Right cardiac atrium (tissue), 5 donors: ENCODE results near the gene FUT7. TPM values are rescaled to one million over a fixed set of nuclear protein-coding genes. Genes with fewer than 3 reads are reported as not detected.
A peak's percentile ranks its signal among the peaks of the same experiment; 100 is the strongest.

Experiments
- ATAC-seq, 2 donors: fragments of 200-7000 bp; cut with Tn5 transposase; one replicate each; pipeline versions ENCODE4 v1.8.0 to v1.9.1; 2020; ENCODE audit warnings: moderate library complexity in 2 of 2, mild to moderate bottlenecking in 1 of 2
- DNase-seq, 3 donors: peaks; one replicate each; pipeline ENCODE4 v3.0.0-alpha.2; 2020
- H3K27ac ChIP-seq: one replicate; pipeline ENCODE4 v1.5.1; 2013; ENCODE audit warnings: mild to moderate bottlenecking, low read length, control low read depth, moderate library complexity
- H3K27me3 ChIP-seq: one replicate; pipeline ENCODE4 v1.6.1; 2013; ENCODE audit not compliant: control insufficient read depth, insufficient read depth
- H3K4me1 ChIP-seq: one replicate; pipeline ENCODE4 v1.6.1; 2013; ENCODE audit warnings: low read length; ENCODE audit not compliant: control insufficient read depth, insufficient read depth
- H3K4me3 ChIP-seq: one replicate; pipeline ENCODE4 v1.5.1; 2013; ENCODE audit warnings: low read length, control low read depth
- H3K9me3 ChIP-seq: one replicate; pipeline ENCODE4 v1.6.1; 2013; ENCODE audit warnings: low read length; ENCODE audit not compliant: control insufficient read depth
- WGBS: extraction: QIAGEN DNeasy Blood & Tissue Kit; methylation state at CpG from one replicate; pipeline ENCODE4 v1.1.7; 2013; 5-methylcytosine and 5-hydroxymethylcytosine counted together
- intact Hi-C, 4 donors: fragments of 100-400 bp; cut with DNase I; formaldehyde crosslinking; loops; one replicate each; pipeline versions ENCODE4 v1.11.0 to v1.14.0; 2022 to 2023
- polyA plus RNA-seq: library from polyadenylated mRNA; stranded (reverse); fragments of 200-250 nt; gene quantifications from one replicate; pipeline ENCODE4 v1.2.3, GENCODE V29; 2013
- total RNA-seq, 4 donors: library from RNA; stranded (reverse); fragmentation: NEBNext Ultra II Directional; extraction: Animal tissue kit (Norgen Biotek cat#: 25700); gene quantifications; one replicate each; pipeline ENCODE4 v1.2.1, GENCODE V29; 2021
- donor health status: healthy with polysubstance abuse.
- donor health status: DM: no; HTN: yes; CAD: no.
- donor health status: DM: no; HTN: no; CAD: no.
- donor health status: DM: no; HTN: yes; CAD: no; lungs with severe emphysema.
- donor health status: DM: yes; HTN: yes; CAD: no.

FUT7 gene
- total and polyA plus RNA-seq, 5 donors, result 0.07 to 0.24 (median 0.14) TPM; not detected in 1

GRCh38 chr9:136984464-136985026 is 47.3 kb downstream of the FUT7 start:
- Histone ChIP-seq H3K4me1 (no peaks in the 10 kb centered on the region), H3K9me3 (no peaks in the 10 kb centered on the region), H3K27ac (no peak overlapping the region), H3K4me3 (no peak overlapping the region), H3K27me3 (no peaks in the 10 kb centered on the region)
- 58% methylated on average over 29 of the region's 29 CpGs for WGBS
- intact Hi-C loops, result loop anchor here in 2 of 4 donors (5.0 kb wide), 2 partner anchors 37 to 137 kb away; partner anchors contain the start of genes C8G (in 1 of the 2) and PHPT1 (in 1 of the 2)
- ATAC-seq (no peak), DNase-seq (peak in 1 of 3 donors; percentile 59)

GRCh38 chr9:136983656-136984314 is 48.1 kb downstream of the FUT7 start:
- Histone ChIP-seq H3K4me1 (no peaks in the 10 kb centered on the region), H3K27me3 (no peaks in the 10 kb centered on the region), H3K4me3 (no peak overlapping the region), H3K9me3 (no peaks in the 10 kb centered on the region), H3K27ac (peak overlapping the region; percentile 24)
- ATAC-seq (no peak), DNase-seq (peak in 2 of 3 donors; percentile 45 to 61)
- intact Hi-C loops, result loop anchor here in 1 of 4 donors (5.0 kb wide), 1 partner anchor 36 kb away; the partner anchor contains the start of gene C8G
- WGBS, result 75% methylated on average over 11 of the region's 11 CpGs

GRCh38 chr9:136983167-136983566 is 48.7 kb downstream of the FUT7 start:
- intact Hi-C loops, result loop anchor here in 1 of 4 donors (5.0 kb wide), 1 partner anchor 36 kb away; the partner anchor contains the start of gene C8G
- peak in 2 of 3 donors; percentile 36 to 61 for DNase-seq
- Histone ChIP-seq H3K27ac (peak overlapping the region; percentile 24), H3K27me3 (no peaks in the 10 kb centered on the region), H3K4me1 (no peaks in the 10 kb centered on the region), H3K9me3 (no peaks in the 10 kb centered on the region), H3K4me3 (no peak overlapping the region)
- 78% methylated on average over 9 of the region's 9 CpGs for WGBS
- no peak for ATAC-seq

- WGBS, result 64% methylated on average over 18 of the region's 18 CpGs
- intact Hi-C loops, result loop anchor here in 1 of 4 donors (5.0 kb wide), 1 partner anchor 35 kb away; the partner anchor contains the start of gene C8G
- peak within 1 kb of the TSS; percentile 72 for H3K27ac ChIP-seq
- no peaks in the 10 kb centered on the region for H3K9me3 ChIP-seq
- ATAC-seq, result peak in 1 of 2 donors; percentile 0
- DNase-seq, result peak in 2 of 3 donors; percentile 71 to 75
- H3K4me3 ChIP-seq, result no peak within 1 kb of the TSS
- no peaks in the 10 kb centered on the region for H3K27me3 ChIP-seq
- no peaks in the 10 kb centered on the region for H3K4me1 ChIP-seq
Observed at GRCh38 chr9:136982232-136983051, 49.4 kb downstream of the FUT7 start, which contains the start of gene LCNL1. Gene LCNL1, plus strand, starts transcription at chr9:136982993. Its CDS starts 594 bp downstream, at chr9:136983587.

GRCh38 chr9:136981588-136982231 is 50.2 kb downstream of the FUT7 start:
- H3K9me3 ChIP-seq, result no peaks in the 10 kb centered on the region
- ATAC-seq (peak; percentile 12 to 44), DNase-seq (peak; percentile 76 to 88 (median 87))
- WGBS, result 29% methylated on average over 17 of the region's 17 CpGs
- H3K4me1 ChIP-seq, result no peaks in the 10 kb centered on the region
- intact Hi-C loops, result loop anchor here in 1 of 4 donors (5.0 kb wide), 1 partner anchor 34 kb away; the partner anchor contains the start of gene C8G
- H3K27ac ChIP-seq, result peak overlapping the region; percentile 81
- H3K27me3 ChIP-seq, result no peaks in the 10 kb centered on the region
- H3K4me3 ChIP-seq, result no peak overlapping the region

GRCh38 chr9:136980669-136981478 is 51.0 kb downstream of the FUT7 start:
- Histone ChIP-seq H3K4me3 (no peak overlapping the region), H3K4me1 (no peaks in the 10 kb centered on the region), H3K27me3 (no peaks in the 10 kb centered on the region), H3K27ac (peak overlapping the region; percentile 81), H3K9me3 (no peaks in the 10 kb centered on the region)
- 72% methylated on average over 16 of the region's 16 CpGs for WGBS
- ATAC-seq (no peak), DNase-seq (peak in 2 of 3 donors; percentile 64 to 69)
- intact Hi-C loops, result loop anchor here in 1 of 4 donors (5.0 kb wide), 1 partner anchor 34 kb away; the partner anchor contains the start of gene C8G

Other genes with a start within 250 kb of the FUT7 start
Only the 30 nearest of the 38 such genes appear.
- 10 to 100 TPM in 1 of 4 donors, 1 to 10 TPM in 3; 4.4 to 11.5 (median 8.0) TPM for gene AJM1, start 189.6 kb downstream of the FUT7 start, total RNA-seq
- 4.3 TPM for gene AJM1, start 189.6 kb downstream of the FUT7 start, polyA plus RNA-seq
- 100 to 1,000 TPM; 176 to 227 (median 203) TPM for gene PHPT1, start 182.7 kb downstream of the FUT7 start, total RNA-seq
- gene PHPT1, start 182.7 kb downstream of the FUT7 start, polyA plus RNA-seq, result 329 TPM
- gene MAMDC4, start 179.7 kb downstream of the FUT7 start, total RNA-seq, result 10 to 100 TPM in 1 of 4 donors, 1 to 10 TPM in 3; 3.0 to 10.8 (median 5.8) TPM
- 5.2 TPM for gene MAMDC4, start 179.7 kb downstream of the FUT7 start, polyA plus RNA-seq
- gene EDF1, start 165.8 kb downstream of the FUT7 start, total RNA-seq, result 100 to 1,000 TPM; 279 to 331 (median 301) TPM
- 417 TPM for gene EDF1, start 165.8 kb downstream of the FUT7 start, polyA plus RNA-seq
- gene TRAF2, start 145.6 kb downstream of the FUT7 start, total RNA-seq, result 10 to 100 TPM in 1 of 4 donors, 1 to 10 TPM in 3; 6.1 to 10.2 (median 8.6) TPM
- gene TRAF2, start 145.6 kb downstream of the FUT7 start, polyA plus RNA-seq, result 6.7 TPM
- gene FBXW5, start 87.3 kb downstream of the FUT7 start, total RNA-seq, result 100 to 1,000 TPM; 108 to 139 (median 120) TPM
- gene FBXW5, start 87.3 kb downstream of the FUT7 start, polyA plus RNA-seq, result 150 TPM
- 1 to 10 TPM; 1.0 to 1.8 (median 1.4) TPM for gene C8G, start 86.8 kb downstream of the FUT7 start, total RNA-seq
- 1.4 TPM for gene C8G, start 86.8 kb downstream of the FUT7 start, polyA plus RNA-seq
- 10 to 100 TPM in 3 of 4 donors, 1 to 10 TPM in 1; 9.8 to 21.2 (median 13.1) TPM for gene LCN12, start 79.8 kb downstream of the FUT7 start, total RNA-seq
- gene LCN12, start 79.8 kb downstream of the FUT7 start, polyA plus RNA-seq, result 7.0 TPM
- gene PTGDS, start 54.6 kb downstream of the FUT7 start, total RNA-seq, result 1,000 to 10,000 TPM; 3,127 to 5,556 (median 4,402) TPM
- gene PTGDS, start 54.6 kb downstream of the FUT7 start, polyA plus RNA-seq, result 6,981 TPM
- 10 to 100 TPM in 2 of 4 donors, 1 to 10 TPM in 2; 4.3 to 16.7 (median 9.7) TPM for gene LCNL1, start 49.1 kb downstream of the FUT7 start, total RNA-seq
- gene LCNL1, start 49.1 kb downstream of the FUT7 start, polyA plus RNA-seq, result 2.4 TPM
- gene PAXX, start 39.7 kb downstream of the FUT7 start, total RNA-seq, result 10 to 100 TPM; 24.8 to 30.4 (median 27.6) TPM
- 44.5 TPM for gene PAXX, start 39.7 kb downstream of the FUT7 start, polyA plus RNA-seq
- gene CLIC3, start 35.5 kb downstream of the FUT7 start, total RNA-seq, result 1 to 10 TPM; 2.8 to 6.2 (median 4.8) TPM
- 6.2 TPM for gene CLIC3, start 35.5 kb downstream of the FUT7 start, polyA plus RNA-seq
- gene ABCA2, start 3.9 kb downstream of the FUT7 start, total RNA-seq, result 10 to 100 TPM; 32.2 to 42.4 (median 39.3) TPM
- 40.4 TPM for gene ABCA2, start 3.9 kb downstream of the FUT7 start, polyA plus RNA-seq
- 10 to 100 TPM; 68.3 to 81.0 (median 71.4) TPM for gene NPDC1, start 14.1 kb upstream of the FUT7 start, total RNA-seq
- gene NPDC1, start 14.1 kb upstream of the FUT7 start, polyA plus RNA-seq, result 69.7 TPM
- 1 to 10 TPM in 3 of 4 donors, under 1 TPM in 1; 0.92 to 2.9 (median 1.4) TPM for gene ENTPD2, start 22.0 kb upstream of the FUT7 start, total RNA-seq
- gene ENTPD2, start 22.0 kb upstream of the FUT7 start, polyA plus RNA-seq, result 2.1 TPM
- under 1 TPM; 0.08 to 0.63 (median 0.28) TPM for gene SAPCD2, start 38.5 kb upstream of the FUT7 start, total RNA-seq
- 0.18 TPM for gene SAPCD2, start 38.5 kb upstream of the FUT7 start, polyA plus RNA-seq
- gene UAP1L1, start 45.4 kb upstream of the FUT7 start, total RNA-seq, result 10 to 100 TPM in 3 of 4 donors, 1 to 10 TPM in 1; 9.8 to 14.0 (median 12.4) TPM
- 10.1 TPM for gene UAP1L1, start 45.4 kb upstream of the FUT7 start, polyA plus RNA-seq
- 10 to 100 TPM; 23.9 to 31.3 (median 28.1) TPM for gene MAN1B1, start 54.9 kb upstream of the FUT7 start, total RNA-seq
- gene MAN1B1, start 54.9 kb upstream of the FUT7 start, polyA plus RNA-seq, result 24.8 TPM
- 100 to 1,000 TPM; 211 to 288 (median 239) TPM for gene DPP7, start 82.6 kb upstream of the FUT7 start, total RNA-seq
- 252 TPM for gene DPP7, start 82.6 kb upstream of the FUT7 start, polyA plus RNA-seq
- under 1 TPM in 1 of 4 donors, not detected in 3; 0.08 TPM for gene GRIN1, start 107.1 kb upstream of the FUT7 start, total RNA-seq
- 0.09 TPM for gene GRIN1, start 107.1 kb upstream of the FUT7 start, polyA plus RNA-seq
- not detected for gene LRRC26, start 138.0 kb upstream of the FUT7 start, total RNA-seq
- gene LRRC26, start 138.0 kb upstream of the FUT7 start, polyA plus RNA-seq, result not detected
- gene TMEM210, start 140.0 kb upstream of the FUT7 start, total RNA-seq, result not detected
- not detected for gene TMEM210, start 140.0 kb upstream of the FUT7 start, polyA plus RNA-seq
- 10 to 100 TPM; 31.9 to 45.7 (median 37.4) TPM for gene ANAPC2, start 156.5 kb upstream of the FUT7 start, total RNA-seq
- gene ANAPC2, start 156.5 kb upstream of the FUT7 start, polyA plus RNA-seq, result 26.6 TPM
- 10 to 100 TPM; 43.2 to 57.8 (median 48.3) TPM for gene SSNA1, start 156.6 kb upstream of the FUT7 start, total RNA-seq
- gene SSNA1, start 156.6 kb upstream of the FUT7 start, polyA plus RNA-seq, result 86.4 TPM
- gene TPRN, start 168.7 kb upstream of the FUT7 start, total RNA-seq, result 10 to 100 TPM in 1 of 4 donors, 1 to 10 TPM in 3; 5.4 to 13.9 (median 8.9) TPM
- 4.8 TPM for gene TPRN, start 168.7 kb upstream of the FUT7 start, polyA plus RNA-seq
- 10 to 100 TPM; 28.9 to 41.3 (median 39.9) TPM for gene TMEM203, start 173.6 kb upstream of the FUT7 start, total RNA-seq
- 47.5 TPM for gene TMEM203, start 173.6 kb upstream of the FUT7 start, polyA plus RNA-seq
- gene NDOR1, start 173.6 kb upstream of the FUT7 start, total RNA-seq, result 1 to 10 TPM; 5.1 to 7.9 (median 5.9) TPM
- gene NDOR1, start 173.6 kb upstream of the FUT7 start, polyA plus RNA-seq, result 5.2 TPM
- 10 to 100 TPM; 17.7 to 25.9 (median 23.7) TPM for gene RNF208, start 190.2 kb upstream of the FUT7 start, total RNA-seq
- 36.0 TPM for gene RNF208, start 190.2 kb upstream of the FUT7 start, polyA plus RNA-seq
- under 1 TPM in 1 of 4 donors, not detected in 3; 0.17 TPM for gene CYSRT1, start 193.1 kb upstream of the FUT7 start, total RNA-seq
- 0.32 TPM for gene CYSRT1, start 193.1 kb upstream of the FUT7 start, polyA plus RNA-seq
- gene RNF224, start 195.4 kb upstream of the FUT7 start, total RNA-seq, result not detected
- gene RNF224, start 195.4 kb upstream of the FUT7 start, polyA plus RNA-seq, result 0.09 TPM